ENCODE results near the gene SH3RF3. TPM values are rescaled to one million over a fixed set of nuclear protein-coding genes. Genes with fewer than 3 reads are reported as not detected.

The SH3RF3 gene
- total RNA-seq, 1 donor from 2014 or later = 1.3 TPM

DNA sequence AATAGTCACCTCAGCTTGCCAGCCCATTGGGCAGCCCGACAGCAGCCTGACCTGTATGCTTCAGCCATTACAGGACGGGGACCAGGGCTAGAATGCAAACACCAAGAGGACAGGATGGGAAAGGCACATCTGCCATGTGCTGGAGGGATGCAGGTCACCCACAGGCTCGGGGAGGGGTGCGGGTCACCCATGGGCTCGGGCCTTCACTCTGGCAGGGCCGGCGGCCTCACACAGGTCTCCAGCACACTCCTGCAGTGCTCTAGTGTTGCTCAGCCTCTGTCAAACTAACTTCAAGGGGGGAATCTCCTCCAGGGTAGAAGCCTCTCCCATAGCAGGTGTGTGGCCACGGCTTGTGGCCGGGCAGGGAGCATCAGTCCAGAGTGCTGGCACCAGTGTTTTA is 262.2 kb downstream of the SH3RF3 start:
- Mint-ChIP-seq H3K36me3 (ENCODE audit: insufficient read depth) (no peaks in the 10 kb centered on the region), H3K4me3 (ENCODE audit: low read depth) (no peak overlapping the region), H3K27ac (no peak overlapping the region), H3K4me1 (ENCODE audit: low read depth) (no peaks in the 10 kb centered on the region), H3K9me3 (ENCODE audit: low read depth) (no peaks in the 10 kb centered on the region), H3K27me3 (peaks cover 2% of the 10 kb centered on the region)
- TF ChIP-seq, protein P1, sequence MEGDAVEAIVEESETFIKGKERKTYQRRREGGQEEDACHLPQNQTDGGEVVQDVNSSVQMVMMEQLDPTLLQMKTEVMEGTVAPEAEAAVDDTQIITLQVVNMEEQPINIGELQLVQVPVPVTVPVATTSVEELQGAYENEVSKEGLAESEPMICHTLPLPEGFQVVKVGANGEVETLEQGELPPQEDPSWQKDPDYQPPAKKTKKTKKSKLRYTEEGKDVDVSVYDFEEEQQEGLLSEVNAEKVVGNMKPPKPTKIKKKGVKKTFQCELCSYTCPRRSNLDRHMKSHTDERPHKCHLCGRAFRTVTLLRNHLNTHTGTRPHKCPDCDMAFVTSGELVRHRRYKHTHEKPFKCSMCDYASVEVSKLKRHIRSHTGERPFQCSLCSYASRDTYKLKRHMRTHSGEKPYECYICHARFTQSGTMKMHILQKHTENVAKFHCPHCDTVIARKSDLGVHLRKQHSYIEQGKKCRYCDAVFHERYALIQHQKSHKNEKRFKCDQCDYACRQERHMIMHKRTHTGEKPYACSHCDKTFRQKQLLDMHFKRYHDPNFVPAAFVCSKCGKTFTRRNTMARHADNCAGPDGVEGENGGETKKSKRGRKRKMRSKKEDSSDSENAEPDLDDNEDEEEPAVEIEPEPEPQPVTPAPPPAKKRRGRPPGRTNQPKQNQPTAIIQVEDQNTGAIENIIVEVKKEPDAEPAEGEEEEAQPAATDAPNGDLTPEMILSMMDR (IDR thresholded peaks at IDR 0.05; ENCODE audit: unreplicated experiment) = no peak
- DNase-seq (ENCODE audit: low spot score, unreplicated experiment) = no peak

DNA sequence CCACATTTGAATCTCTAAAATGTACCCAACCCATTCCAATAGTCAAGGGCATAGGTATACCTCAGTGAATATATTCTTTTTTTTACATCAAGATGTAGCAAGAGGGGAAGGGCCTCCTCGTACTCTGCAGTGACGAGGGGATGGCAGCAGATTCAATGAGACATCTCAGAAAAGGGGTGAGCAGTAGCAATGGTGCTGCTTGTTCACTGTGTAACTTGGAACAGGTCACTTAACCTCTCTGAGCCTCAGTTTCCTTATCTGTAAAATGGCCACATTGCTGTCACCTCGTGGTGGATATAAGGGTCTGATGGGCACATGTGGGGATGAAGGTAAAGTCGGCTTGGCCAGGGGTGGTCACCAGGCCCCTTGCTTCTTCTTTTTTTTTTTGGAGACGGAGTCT is 263.1 kb downstream of the SH3RF3 start:
- Mint-ChIP-seq H3K4me1 (ENCODE audit: low read depth) (no peaks in the 10 kb centered on the region), H3K27ac (no peak overlapping the region)

DNA sequence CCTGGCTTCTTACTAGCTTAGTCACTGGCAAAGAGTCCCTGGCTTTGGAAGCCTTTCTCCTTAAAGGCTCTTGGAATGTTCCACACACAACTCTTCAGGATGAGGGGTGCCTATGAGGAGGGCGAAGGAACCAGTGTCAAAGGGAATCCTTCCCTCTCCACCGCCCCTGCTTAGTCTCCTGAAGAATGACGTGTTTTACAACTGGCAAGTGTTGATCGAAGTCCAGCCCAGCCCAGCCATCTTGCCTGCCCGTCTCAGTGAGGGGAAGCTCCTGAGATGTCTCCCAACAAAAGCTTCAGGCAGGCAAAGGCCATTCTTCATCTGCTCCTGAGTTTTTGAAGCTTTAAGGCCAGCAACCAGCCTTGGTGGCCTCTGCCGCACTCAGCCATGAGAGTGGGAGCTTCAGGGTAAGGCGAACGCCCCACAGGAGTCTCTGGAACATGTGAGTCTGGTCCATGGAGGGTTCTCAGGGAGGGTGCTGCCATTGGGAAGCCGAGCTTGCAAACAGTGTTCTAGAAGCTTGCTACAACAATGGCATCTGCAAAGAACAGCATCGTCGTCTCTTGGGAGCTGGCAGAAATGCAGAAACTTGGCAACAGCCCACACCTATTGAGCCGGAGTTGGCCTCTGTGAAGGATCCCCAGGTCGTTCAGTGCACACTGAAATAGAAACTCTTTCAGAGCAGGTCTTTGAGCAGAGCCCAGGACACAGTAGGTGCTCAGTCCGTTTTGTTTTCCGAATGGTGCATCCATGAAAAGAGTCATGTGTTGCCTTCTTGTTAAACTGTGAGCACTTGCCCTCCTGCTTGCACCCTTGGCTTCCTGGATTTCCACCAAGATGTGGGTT is 264.0 kb downstream of the SH3RF3 start:
- no peaks in the 10 kb centered on the region for H3K9me3 Mint-ChIP-seq (ENCODE audit: low read depth)
- H3K36me3 Mint-ChIP-seq (ENCODE audit: insufficient read depth) = no peaks in the 10 kb centered on the region
- no peaks in the 10 kb centered on the region for H3K4me1 Mint-ChIP-seq (ENCODE audit: low read depth)
- H3K27ac Mint-ChIP-seq = no peak overlapping the region
- H3K4me3 Mint-ChIP-seq (ENCODE audit: low read depth) = no peak overlapping the region
- DNase-seq (ENCODE audit: low spot score, unreplicated experiment) = no peak
- TF ChIP-seq, protein P1 (IDR thresholded peaks at IDR 0.05; ENCODE audit: unreplicated experiment) = no peak
- H3K27me3 Mint-ChIP-seq = peaks cover 11% of the 10 kb centered on the region

More for the DNA sequence above, 263.1 kb downstream of the SH3RF3 start:
- DNase-seq (ENCODE audit: low spot score, unreplicated experiment) = no peak
- no peak overlapping the region for H3K4me3 Mint-ChIP-seq (ENCODE audit: low read depth)
- no peaks in the 10 kb centered on the region for H3K36me3 Mint-ChIP-seq (ENCODE audit: insufficient read depth)
- H3K27me3 Mint-ChIP-seq = peaks cover 8% of the 10 kb centered on the region
- TF ChIP-seq, protein P1 (IDR thresholded peaks at IDR 0.05; ENCODE audit: unreplicated experiment) = no peak
- no peaks in the 10 kb centered on the region for H3K9me3 Mint-ChIP-seq (ENCODE audit: low read depth)

DNA sequence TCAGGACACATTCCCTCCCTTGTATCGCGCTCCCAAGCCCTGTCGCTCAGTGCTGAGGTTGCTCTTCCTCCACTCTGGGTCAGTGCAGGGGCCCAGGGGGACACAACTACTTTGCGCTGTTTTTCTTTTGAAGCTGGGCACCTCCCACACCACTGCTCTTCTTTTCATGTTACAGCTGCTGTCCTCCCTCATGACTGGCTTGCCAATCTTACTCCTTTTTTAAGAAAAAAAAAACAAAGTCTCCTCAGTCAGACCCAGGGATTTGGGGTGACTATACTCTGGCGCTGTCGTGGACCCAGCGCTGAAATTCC is 264.6 kb downstream of the SH3RF3 start:
- no peak for DNase-seq (ENCODE audit: low spot score, unreplicated experiment)
- TF ChIP-seq, protein P1 (IDR thresholded peaks at IDR 0.05; ENCODE audit: unreplicated experiment) = no peak
- H3K4me1 Mint-ChIP-seq (ENCODE audit: low read depth) = no peaks in the 10 kb centered on the region
- H3K9me3 Mint-ChIP-seq (ENCODE audit: low read depth) = no peaks in the 10 kb centered on the region
- H3K27me3 Mint-ChIP-seq = peaks cover 11% of the 10 kb centered on the region
- H3K36me3 Mint-ChIP-seq (ENCODE audit: insufficient read depth) = no peaks in the 10 kb centered on the region
- no peak overlapping the region for H3K27ac Mint-ChIP-seq
- no peak overlapping the region for H3K4me3 Mint-ChIP-seq (ENCODE audit: low read depth)

DNA sequence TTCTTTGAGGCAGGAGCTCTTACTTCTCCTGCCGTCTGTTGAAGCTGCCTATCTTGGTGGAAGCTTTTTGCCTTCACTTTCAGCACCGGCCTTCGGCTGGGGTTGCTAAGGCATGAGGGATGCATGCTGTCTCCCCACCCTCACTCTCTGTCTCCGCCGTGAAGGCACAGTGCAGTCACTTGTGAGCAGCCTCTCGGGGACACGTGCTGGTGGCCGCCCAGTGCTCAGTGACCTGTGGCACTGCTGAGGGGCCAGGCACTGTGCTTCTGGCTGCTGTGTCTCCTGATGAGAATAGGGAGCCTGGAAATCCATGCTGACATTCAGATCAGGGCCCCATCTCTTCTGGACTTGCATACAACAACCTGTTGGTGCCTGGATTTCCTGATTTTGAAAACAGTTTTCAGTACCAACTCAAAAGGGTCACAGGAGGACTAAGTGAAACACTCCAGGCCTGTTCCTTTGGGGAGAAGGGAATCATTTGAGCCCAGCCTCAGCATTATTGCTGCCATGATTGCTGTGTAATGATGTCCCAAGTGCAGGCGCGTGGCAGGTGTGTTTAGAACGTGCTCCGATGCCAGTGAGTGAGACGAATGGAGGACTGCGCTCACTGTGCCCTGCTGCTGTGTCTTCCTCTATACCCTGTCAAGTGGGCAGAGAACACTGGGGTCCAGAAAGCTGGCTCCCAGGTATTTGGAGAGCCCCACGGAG is 266.6 kb downstream of the SH3RF3 start:
- Mint-ChIP-seq H3K4me1 (ENCODE audit: low read depth) (no peaks in the 10 kb centered on the region), H3K4me3 (ENCODE audit: low read depth) (no peak overlapping the region), H3K36me3 (ENCODE audit: insufficient read depth) (no peaks in the 10 kb centered on the region), H3K27me3 (peaks cover 16% of the 10 kb centered on the region), H3K27ac (no peak overlapping the region), H3K9me3 (ENCODE audit: low read depth) (no peaks in the 10 kb centered on the region)
- TF ChIP-seq, protein P1 (IDR thresholded peaks at IDR 0.05; ENCODE audit: unreplicated experiment) = no peak
- no peak for DNase-seq (ENCODE audit: low spot score, unreplicated experiment)
